H1 (cell line): ENCODE measurements around the gene ELSPBP1.

Experiments
- CTCF ChIP-seq, 3 experiments: IDR thresholded peaks; 1 replicate in 2 of 3; 2 replicates in 1 of 3; pipeline versions ENCODE4 v1.5.1 to v1.6.1; 2011; ENCODE audit warnings: low read length in 3 of 3, mild to moderate bottlenecking in 3 of 3, inconsistent platforms in 2 of 3, low read depth in 1 of 3, moderate library complexity in 1 of 3; ENCODE audit not compliant: insufficient read depth in 1 of 3; ENCODE audit errors: control extremely low read depth in 1 of 3
- EP300 ChIP-seq, 2 experiments: IDR thresholded peaks; 1 replicate in 1 of 2; 2 replicates in 1 of 2; pipeline ENCODE4 v1.6.1; 2011 to 2012; ENCODE audit warnings: low read depth in 2 of 2, low read length in 2 of 2, mild to moderate bottlenecking in 2 of 2, borderline replicate concordance in 1 of 2, inconsistent platforms in 1 of 2, moderate library complexity in 1 of 2
- EZH2 ChIP-seq: fragments of 200-600 bp; sonication (generic); IDR thresholded peaks from 2 replicates; pipeline ENCODE4 v1.7.1; 2012; ENCODE audit warnings: low read depth, mild to moderate bottlenecking, moderate library complexity, low read length, inconsistent platforms; ENCODE audit not compliant: severe bottlenecking
- POLR2AphosphoS5 ChIP-seq: IDR thresholded peaks from 2 replicates; pipeline ENCODE4 v1.6.1; 2011; ENCODE audit warnings: low read depth, low read length
- SIN3A ChIP-seq, 2 experiments: IDR thresholded peaks in 1 of 2; conservative IDR thresholded peaks in 1 of 2; 2 replicates each; pipeline ENCODE4 v1.6.1; 2011 to 2012; ENCODE audit warnings: low read length in 2 of 2, improper control_type of control experiment in 1 of 2, low read depth in 1 of 2, mild to moderate bottlenecking in 1 of 2
- TAF1 ChIP-seq: IDR thresholded peaks from 2 replicates; pipeline ENCODE4 v1.6.1; 2011; ENCODE audit warnings: mild to moderate bottlenecking, low read depth, low read length
- TCF12 ChIP-seq: IDR thresholded peaks from 2 replicates; pipeline ENCODE4 v1.6.1; 2011; ENCODE audit warnings: low read depth, mild to moderate bottlenecking, low read length
- ZNF274 ChIP-seq: IDR thresholded peaks from 2 replicates; pipeline ENCODE4 v1.7.0; 2012; ENCODE audit warnings: low read length, borderline replicate concordance; ENCODE audit errors: extremely low read depth
- TF ChIP-seq, protein P1 (sequence below): IDR thresholded peaks from 2 replicates; pipeline ENCODE4 v1.6.1; 2012; ENCODE audit warnings: inconsistent platforms

DNA sequence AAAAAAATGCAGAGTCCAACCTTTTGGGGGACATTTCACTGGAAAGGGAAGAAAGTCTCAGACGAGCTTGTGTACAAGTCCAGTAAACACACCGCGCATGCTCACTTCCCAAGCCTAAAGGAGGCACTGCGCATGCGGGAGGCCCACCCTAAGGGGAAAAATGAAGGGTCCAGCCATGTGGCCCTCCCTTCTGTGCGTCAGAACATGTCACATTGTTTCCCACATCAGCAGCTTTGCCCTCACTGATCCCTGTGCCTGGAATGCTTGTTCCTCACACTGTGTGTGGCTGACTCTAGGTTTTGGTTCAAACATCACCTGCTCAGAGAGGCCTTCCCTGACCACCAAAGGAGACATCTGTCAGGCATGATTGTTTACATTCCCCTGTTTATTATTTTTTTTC lies 4.4 kb downstream of the ELSPBP1 start:
- TF ChIP-seq, protein P1, sequence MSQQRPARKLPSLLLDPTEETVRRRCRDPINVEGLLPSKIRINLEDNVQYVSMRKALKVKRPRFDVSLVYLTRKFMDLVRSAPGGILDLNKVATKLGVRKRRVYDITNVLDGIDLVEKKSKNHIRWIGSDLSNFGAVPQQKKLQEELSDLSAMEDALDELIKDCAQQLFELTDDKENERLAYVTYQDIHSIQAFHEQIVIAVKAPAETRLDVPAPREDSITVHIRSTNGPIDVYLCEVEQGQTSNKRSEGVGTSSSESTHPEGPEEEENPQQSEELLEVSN: no peak
- TF ChIP-seq EZH2 (no peak), SIN3A (conservative IDR thresholded peaks at IDR 0.05 in 1 of 2, IDR thresholded peaks at IDR 0.05 in 1 of 2; ENCODE audit: low read depth in 1 of 2, low read length in 2 of 2) (no peak), EP300 (IDR thresholded peaks at IDR 0.05; ENCODE audit: borderline replicate concordance in 1 of 2, low read depth in 2 of 2, low read length in 2 of 2) (no peak), CTCF (IDR thresholded peaks at IDR 0.05; ENCODE audit: control extremely low read depth in 1 of 3, insufficient read depth in 1 of 3, low read depth in 1 of 3, low read length in 3 of 3) (no peak), TAF1 (no peak), ZNF274 (no peak), POLR2AphosphoS5 (no peak), TCF12 (no peak)
